ENCODE measurements around the gene MAP3K8. TPM values are rescaled to one million over a fixed set of nuclear protein-coding genes. Genes with fewer than 3 reads are reported as not detected.

MAP3K8 gene
- total RNA-seq, 1 donor from 2014 or later, result 10.4 TPM

DNA sequence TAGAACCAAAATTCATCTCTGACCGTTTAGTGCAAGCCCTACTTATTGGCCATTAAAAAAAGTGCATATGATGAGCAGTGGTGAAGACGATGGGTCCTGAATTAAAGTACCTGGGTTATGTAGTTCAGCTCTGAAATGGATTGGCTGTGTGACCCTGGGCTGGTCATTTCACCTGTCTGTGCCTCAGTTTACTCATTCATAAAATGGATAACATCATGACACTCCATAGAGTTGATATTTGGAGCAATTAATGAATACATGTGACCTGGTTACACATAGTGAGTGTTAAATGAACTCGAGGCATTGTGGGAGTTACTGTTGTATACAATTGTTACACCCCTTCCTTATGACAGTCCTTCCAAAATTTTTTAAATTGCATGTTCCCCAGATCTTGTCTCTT lies 9.1 kb downstream of the MAP3K8 start:
- TF ChIP-seq, protein P1, sequence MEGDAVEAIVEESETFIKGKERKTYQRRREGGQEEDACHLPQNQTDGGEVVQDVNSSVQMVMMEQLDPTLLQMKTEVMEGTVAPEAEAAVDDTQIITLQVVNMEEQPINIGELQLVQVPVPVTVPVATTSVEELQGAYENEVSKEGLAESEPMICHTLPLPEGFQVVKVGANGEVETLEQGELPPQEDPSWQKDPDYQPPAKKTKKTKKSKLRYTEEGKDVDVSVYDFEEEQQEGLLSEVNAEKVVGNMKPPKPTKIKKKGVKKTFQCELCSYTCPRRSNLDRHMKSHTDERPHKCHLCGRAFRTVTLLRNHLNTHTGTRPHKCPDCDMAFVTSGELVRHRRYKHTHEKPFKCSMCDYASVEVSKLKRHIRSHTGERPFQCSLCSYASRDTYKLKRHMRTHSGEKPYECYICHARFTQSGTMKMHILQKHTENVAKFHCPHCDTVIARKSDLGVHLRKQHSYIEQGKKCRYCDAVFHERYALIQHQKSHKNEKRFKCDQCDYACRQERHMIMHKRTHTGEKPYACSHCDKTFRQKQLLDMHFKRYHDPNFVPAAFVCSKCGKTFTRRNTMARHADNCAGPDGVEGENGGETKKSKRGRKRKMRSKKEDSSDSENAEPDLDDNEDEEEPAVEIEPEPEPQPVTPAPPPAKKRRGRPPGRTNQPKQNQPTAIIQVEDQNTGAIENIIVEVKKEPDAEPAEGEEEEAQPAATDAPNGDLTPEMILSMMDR (IDR thresholded peaks at IDR 0.05; ENCODE audit: insufficient read depth, low read length, poor library complexity, severe bottlenecking), result no peak
- H3K36me3 ChIP-seq (ENCODE audit: control insufficient read depth, insufficient read depth, low read length), result no peaks in the 10 kb centered on the region

DNA sequence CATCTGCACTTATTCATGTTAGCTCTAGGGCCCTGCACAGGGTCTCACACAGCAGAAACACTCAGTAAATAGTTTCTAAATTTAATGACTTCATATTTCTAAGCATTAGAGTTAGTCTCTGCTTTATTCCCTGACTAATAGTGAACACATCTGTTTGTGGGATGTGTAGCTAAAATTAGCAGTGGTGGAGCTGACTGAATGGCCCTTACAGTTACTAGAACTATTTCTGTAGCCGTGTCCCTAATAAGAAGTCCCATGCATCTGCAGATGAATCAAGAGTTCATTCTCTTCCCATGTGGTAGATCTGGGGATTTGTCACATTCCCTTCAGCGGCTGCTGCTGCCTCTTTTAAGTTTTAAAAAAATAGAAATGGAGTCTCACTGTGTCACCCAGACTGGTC lies 11.7 kb downstream of the MAP3K8 start:
- no peaks in the 10 kb centered on the region for H3K36me3 ChIP-seq (ENCODE audit: control insufficient read depth, insufficient read depth, low read length)

More for the DNA sequence above, 9.1 kb downstream of the MAP3K8 start:
- no peaks in the 10 kb centered on the region for H3K27me3 ChIP-seq (ENCODE audit: control insufficient read depth, insufficient read depth, low read length)
- DNase-seq (ENCODE audit: low read depth), result no peak
- no peak overlapping the region for H3K4me3 ChIP-seq (ENCODE audit: low read depth, low read length)

DNA sequence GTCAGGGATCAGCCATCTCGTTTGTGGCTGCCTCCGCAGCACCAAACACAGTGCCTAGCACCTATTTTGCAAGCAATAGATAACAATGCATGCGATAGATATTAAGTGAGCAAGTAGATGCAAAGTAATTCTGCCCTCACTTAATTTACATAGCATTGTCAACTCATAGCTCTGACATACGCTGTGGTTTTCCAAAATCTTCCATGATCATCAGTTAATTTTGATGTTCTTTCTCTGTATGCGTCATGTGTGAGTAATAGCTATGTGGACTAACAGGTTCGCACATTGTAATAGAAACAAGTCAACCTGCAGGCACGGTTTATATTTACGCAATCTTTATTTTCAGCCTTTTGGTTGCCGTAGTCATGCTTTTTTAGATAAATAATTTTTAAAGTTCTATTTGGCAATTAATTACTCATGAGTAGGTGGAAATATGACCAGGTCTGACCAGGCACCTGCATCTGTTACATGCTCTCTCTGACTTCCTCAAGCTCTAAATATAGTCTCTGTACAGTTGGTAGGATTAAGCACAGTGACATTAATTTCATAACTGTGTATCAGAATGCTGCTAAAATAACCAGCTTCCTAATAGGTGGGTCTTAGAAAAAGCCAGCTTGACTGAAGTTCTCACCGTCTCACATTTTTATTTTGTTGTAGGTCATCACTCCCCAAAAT lies 13.3 kb downstream of the MAP3K8 start:
- no peaks in the 10 kb centered on the region for H3K36me3 ChIP-seq (ENCODE audit: control insufficient read depth, insufficient read depth, low read length)
- no peaks in the 10 kb centered on the region for H3K27me3 ChIP-seq (ENCODE audit: control insufficient read depth, insufficient read depth, low read length)
- no peak overlapping the region for H3K4me3 ChIP-seq (ENCODE audit: low read depth, low read length)
- TF ChIP-seq, protein P1 (IDR thresholded peaks at IDR 0.05; ENCODE audit: insufficient read depth, low read length, poor library complexity, severe bottlenecking), result no peak
- DNase-seq (ENCODE audit: low read depth), result no peak

More for the DNA sequence above, 11.7 kb downstream of the MAP3K8 start:
- no peaks in the 10 kb centered on the region for H3K27me3 ChIP-seq (ENCODE audit: control insufficient read depth, insufficient read depth, low read length)
- H3K4me3 ChIP-seq (ENCODE audit: low read depth, low read length), result no peak overlapping the region
- DNase-seq (ENCODE audit: low read depth), result no peak
- TF ChIP-seq, protein P1 (IDR thresholded peaks at IDR 0.05; ENCODE audit: insufficient read depth, low read length, poor library complexity, severe bottlenecking), result no peak

DNA sequence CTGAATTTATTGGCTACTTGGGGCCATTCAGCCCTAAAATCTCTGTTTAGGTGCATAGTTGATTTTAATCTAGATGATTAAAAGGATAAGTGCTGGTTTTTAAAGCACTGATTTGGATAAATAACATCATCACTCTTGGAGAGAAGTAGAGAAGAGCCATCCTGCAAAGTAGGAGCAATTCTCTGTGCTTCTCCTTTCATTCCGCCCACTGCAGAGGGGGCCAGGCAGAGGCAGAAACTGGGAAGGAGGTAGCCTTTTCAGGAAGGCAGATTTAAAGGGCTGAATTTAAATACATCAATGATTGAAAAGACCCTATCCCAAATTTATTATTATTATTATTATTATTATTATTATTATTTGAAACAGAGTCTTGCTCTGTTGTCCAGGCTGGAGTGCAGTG lies 14.1 kb downstream of the MAP3K8 start:
- no peak for DNase-seq (ENCODE audit: low read depth)
- TF ChIP-seq, protein P1 (IDR thresholded peaks at IDR 0.05; ENCODE audit: insufficient read depth, low read length, poor library complexity, severe bottlenecking), result no peak
- H3K36me3 ChIP-seq (ENCODE audit: control insufficient read depth, insufficient read depth, low read length), result no peaks in the 10 kb centered on the region
- H3K4me3 ChIP-seq (ENCODE audit: low read depth, low read length), result no peak overlapping the region
- H3K27me3 ChIP-seq (ENCODE audit: control insufficient read depth, insufficient read depth, low read length), result no peaks in the 10 kb centered on the region

DNA sequence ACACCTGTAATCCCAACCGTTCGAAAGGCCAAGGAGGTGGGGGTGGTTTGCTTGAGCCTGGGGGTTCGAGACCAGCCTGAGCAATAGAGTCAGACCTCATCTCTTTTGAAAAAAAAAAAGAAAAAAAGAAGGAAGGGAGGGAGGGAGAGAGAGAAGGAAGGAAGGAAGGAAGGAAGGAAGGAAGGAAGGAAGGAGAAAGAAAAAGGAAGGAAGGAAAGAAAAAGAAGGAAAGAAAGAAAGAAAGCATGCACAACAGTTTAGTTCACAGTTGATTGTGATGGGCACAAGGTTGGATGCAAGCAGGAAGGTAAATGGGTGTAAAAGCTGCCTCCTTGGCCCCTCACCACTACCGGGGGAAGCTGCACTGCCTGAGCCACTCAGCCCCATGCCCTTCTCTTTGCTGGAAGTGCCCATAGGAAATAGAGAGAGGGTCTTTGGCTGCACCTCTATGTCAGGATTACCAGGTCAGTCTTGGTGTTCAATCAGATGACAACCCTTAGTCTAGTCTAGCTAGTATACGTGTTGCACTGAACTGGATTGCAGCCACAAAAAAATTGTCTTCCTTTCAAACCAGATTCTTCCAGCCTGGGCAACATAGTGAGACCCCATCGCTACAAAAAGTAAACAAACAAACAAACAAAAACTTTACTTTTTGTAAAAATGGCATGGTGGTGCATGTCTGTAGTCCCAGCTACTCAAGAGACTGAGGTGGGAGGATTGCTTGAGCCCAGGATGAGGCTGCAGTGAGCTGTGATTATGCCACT lies 20.0 kb downstream of the MAP3K8 start:
- no peaks in the 10 kb centered on the region for H3K36me3 ChIP-seq (ENCODE audit: control insufficient read depth, insufficient read depth, low read length)
- TF ChIP-seq, protein P1 (IDR thresholded peaks at IDR 0.05; ENCODE audit: insufficient read depth, low read length, poor library complexity, severe bottlenecking), result no peak
- no peaks in the 10 kb centered on the region for H3K27me3 ChIP-seq (ENCODE audit: control insufficient read depth, insufficient read depth, low read length)
- H3K4me3 ChIP-seq (ENCODE audit: low read depth, low read length), result no peak overlapping the region
- DNase-seq (ENCODE audit: low read depth), result no peak
